Measurements from ENCODE around the gene NPW. TPM values are rescaled to one million over a fixed set of nuclear protein-coding genes. Genes with fewer than 3 reads are reported as not detected.

NPW gene
- total and polyA plus RNA-seq, 9 of the 15 experiments (the other 6 are each of a cell fraction or from before 2014, with no cell fraction given), result 0.14 to 4.0 (median 2.6) TPM; not detected in 4

GRCh38 chr16:1984347-1985225 is 35.0 kb upstream of the NPW start (continued):
- TF ChIP-seq, protein P1, sequence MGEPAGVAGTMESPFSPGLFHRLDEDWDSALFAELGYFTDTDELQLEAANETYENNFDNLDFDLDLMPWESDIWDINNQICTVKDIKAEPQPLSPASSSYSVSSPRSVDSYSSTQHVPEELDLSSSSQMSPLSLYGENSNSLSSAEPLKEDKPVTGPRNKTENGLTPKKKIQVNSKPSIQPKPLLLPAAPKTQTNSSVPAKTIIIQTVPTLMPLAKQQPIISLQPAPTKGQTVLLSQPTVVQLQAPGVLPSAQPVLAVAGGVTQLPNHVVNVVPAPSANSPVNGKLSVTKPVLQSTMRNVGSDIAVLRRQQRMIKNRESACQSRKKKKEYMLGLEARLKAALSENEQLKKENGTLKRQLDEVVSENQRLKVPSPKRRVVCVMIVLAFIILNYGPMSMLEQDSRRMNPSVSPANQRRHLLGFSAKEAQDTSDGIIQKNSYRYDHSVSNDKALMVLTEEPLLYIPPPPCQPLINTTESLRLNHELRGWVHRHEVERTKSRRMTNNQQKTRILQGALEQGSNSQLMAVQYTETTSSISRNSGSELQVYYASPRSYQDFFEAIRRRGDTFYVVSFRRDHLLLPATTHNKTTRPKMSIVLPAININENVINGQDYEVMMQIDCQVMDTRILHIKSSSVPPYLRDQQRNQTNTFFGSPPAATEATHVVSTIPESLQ (CRISPR knock-in tag; IDR thresholded peaks at IDR 0.05), result no peak
- TF ChIP-seq HDAC6 (IDR thresholded peaks at IDR 0.05; ENCODE audit: low read depth, low read length) (no peak), FOXP1 (CRISPR knock-in tag; IDR thresholded peaks at IDR 0.05) (no peak), CXXC5 (CRISPR knock-in tag; IDR thresholded peaks at IDR 0.05) (no peak), ZNF354B (CRISPR knock-in tag; IDR thresholded peaks at IDR 0.05) (no peak), ZC3H11A (IDR thresholded peaks at IDR 0.05; ENCODE audit: low read depth, low read length) (no peak), HDGF (IDR thresholded peaks at IDR 0.05) (no peak), ZNF263 (CRISPR knock-in tag; IDR thresholded peaks at IDR 0.05; ENCODE audit: borderline replicate concordance) (peak; percentile 75), POLR3G (IDR thresholded peaks at IDR 0.05; ENCODE audit: extremely low read depth, insufficient read length, insufficient replicate concordance) (no peak), POLR2B (IDR thresholded peaks at IDR 0.05; ENCODE audit: low read depth, partially characterized antibody) (no peak), RAD21 (CRISPR knock-in tag; conservative IDR thresholded peaks at IDR 0.05 in 1 of 2, IDR thresholded peaks at IDR 0.05 in 1 of 2) (no peak), FOXM1 (IDR thresholded peaks at IDR 0.05; ENCODE audit: low read depth) (no peak), FOXM1 (CRISPR knock-in tag; IDR thresholded peaks at IDR 0.05; ENCODE audit: low read depth) (0 out of 2 replicates have a peak, but pooled peaks have one; percentile 14), GATAD2A (IDR thresholded peaks at IDR 0.05) (no peak)

Data from K562 (cell line).